H54 (cell line): ENCODE results near the gene SLC19A2.

Source experiments
- DNase-seq: peaks from one replicate; pipeline ENCODE4 v3.0.0; 2011; ENCODE audit warnings: low spot score, mixed read lengths; ENCODE audit not compliant: insufficient read length
- FAIRE-seq: peaks from 3 replicates; lab custom pipeline; 2011; peaks lifted over from hg19 to GRCh38; lab: Jason Lieb, UNC
- POLR2A ChIP-seq: IDR thresholded peaks from 2 replicates; pipeline ENCODE4 v1.6.1; 2011; ENCODE audit warnings: low read depth, mild to moderate bottlenecking, low read length

Gene SLC19A2

DNA sequence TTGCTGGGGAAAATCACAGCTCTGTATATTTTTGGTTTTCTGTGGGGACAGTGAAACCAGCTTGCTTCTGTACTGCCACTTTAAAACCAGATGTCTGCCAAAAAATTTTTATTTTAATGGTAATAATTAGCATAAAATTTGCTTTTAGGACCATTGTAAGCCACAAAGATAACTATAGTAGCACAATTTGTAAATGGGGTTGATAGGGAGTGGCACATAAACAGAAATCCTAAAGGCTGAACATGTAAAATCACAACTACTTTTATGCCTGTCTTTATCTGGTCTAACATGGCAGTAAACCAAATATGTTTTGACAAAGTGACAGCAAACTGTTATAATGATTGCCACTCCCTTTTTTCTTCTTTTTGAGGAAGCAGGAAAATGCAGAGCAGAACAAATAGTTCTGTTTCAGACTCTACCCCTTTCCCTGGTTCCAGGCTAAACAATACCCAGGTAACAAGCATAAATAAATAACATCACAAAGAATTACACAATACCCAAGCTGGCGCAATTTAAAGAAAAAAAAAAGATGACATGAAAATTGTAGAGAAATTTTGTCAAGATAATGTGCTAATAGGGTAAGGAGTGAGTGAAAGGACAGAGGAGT, 34.4 kb downstream of the SLC19A2 start:
- no peak for TF ChIP-seq POLR2A
- FAIRE-seq (no peak), DNase-seq (no peak)

DNA sequence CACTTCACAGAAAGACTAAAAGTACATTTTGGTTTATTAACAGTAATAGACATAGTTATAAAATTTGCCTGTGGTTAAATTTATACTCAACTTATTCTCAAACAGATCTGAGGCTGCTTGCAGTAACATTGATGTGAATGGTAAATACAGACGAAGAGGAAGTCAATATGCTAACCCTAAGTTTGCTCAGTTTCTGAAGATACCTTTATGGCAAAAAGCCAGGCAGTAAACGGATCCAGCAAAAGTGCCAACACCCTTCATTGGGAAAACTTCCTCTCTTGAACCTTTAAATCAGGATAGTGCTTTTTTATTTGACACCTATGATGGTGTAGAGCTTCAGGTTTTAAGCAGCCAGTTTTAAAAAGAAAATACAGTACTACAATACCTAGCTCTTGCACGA, 41.8 kb downstream of the SLC19A2 start:
- no peak for TF ChIP-seq POLR2A
- no peak for FAIRE-seq
- no peak for DNase-seq

DNA sequence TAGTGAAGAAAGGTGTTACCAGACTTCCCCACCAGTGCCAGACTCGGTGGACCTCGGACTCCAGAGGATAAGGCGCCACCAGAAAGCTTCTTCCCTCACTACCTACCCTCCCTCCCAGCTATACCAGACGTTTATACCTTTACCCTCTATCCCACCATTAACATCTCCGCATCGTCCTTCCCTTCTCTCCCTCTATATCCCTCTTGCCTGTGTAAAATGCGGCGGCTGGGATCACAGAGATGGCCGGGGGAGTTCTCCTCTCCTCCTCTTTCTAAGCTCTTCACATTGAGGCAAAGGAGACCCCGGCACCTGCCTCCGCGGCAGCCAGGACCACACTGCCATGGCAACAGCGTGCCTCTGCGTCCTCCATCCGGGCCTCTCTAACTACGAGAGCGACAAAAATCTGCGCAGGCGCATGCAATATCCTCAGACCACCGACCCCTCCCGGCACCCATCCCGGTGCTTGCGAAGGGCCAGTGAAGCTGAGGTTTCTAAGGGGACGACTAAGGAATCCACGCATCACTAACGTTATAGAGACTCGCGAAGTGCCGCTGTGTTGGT, 58.6 kb downstream of the SLC19A2 start, which contains the start of gene CCDC181:
Gene CCDC181, minus strand, starts transcription at position 394 of the 561 bp plus-strand sequence. CDS start 2,547 bp downstream, outside the sequence.
- DNase-seq = no peak
- no peak for TF ChIP-seq POLR2A
- no peak for FAIRE-seq

DNA sequence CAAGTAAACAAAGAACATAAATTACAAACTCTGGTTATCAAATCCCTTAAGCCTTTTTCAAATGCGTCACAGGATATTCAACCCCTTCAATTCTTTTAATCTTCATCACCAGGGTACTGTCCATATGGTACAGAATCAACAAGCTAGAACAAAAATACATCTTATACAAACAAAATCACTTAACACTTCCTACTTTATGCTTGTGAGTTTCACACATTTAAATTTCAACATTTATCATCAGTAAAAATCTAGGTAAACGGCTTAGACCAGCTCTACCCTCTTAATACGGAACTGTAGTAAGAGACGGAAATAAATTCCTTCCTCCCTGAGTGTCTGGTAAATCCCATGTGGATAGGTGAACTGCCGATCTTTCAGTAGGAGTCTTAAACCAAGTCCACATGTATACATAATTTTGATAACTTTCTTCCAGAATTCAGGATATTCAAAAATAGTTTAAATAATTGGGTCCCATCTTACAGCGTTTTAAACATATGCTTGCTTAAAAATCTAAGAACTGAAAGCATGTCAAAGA, 59.5 kb downstream of the SLC19A2 start:
- FAIRE-seq = no peak
- no peak for TF ChIP-seq POLR2A
- DNase-seq = no peak

DNA sequence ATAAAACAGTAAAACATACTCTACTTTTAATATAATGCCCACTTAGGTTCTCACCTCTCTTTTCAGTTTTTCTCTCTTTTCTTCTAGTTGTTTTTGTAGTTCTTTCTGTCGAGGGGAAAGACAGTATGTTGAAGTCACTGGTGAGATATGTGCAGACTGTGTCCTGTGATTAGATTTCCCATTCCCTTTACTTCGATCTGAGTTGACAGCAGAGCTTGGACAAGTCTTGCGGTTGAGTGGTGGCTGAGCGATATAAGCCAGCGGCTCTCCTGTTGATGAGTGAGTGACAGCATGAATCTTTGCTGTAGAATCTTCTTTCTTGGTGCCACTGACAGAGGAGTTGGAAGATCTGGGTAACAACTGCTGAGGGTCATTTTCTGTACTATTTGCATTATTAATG, 64.4 kb downstream of the SLC19A2 start:
- TF ChIP-seq POLR2A = no peak
- FAIRE-seq = no peak
- DNase-seq = no peak

DNA sequence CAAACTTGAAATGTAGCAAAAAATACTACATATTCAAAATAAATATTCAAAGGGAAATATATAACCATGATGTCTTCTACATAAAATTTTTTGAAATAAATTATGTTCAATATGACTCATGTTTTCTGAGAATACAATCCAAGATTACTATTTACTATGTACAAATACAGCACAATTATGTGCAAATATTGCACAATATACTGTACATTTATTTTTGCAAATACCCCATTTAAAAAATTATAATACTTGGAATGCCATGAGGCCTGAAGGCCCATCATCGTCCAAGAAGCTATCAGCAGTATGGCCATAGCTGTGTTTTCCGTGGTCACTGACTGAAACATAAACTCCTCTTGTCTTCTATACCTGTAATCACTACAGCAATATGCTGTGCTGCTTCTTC, 70.8 kb downstream of the SLC19A2 start:
- TF ChIP-seq POLR2A = no peak
- FAIRE-seq = no peak
- no peak for DNase-seq
